Fibroblast of pulmonary artery (primary cell): Measurements from ENCODE around the gene CFL2.
"Not testable (repeated sequence)": the region's sequence is repeated elsewhere in the genome, so short reads cannot be mapped to it uniquely, and the experiment has no call there.

Experiments used
- DNase-seq: peaks from one replicate; pipeline ENCODE4 v3.0.0-alpha.2; 2010; ENCODE audit warnings: low read depth
- H3K4me3 ChIP-seq: replicated peaks from 2 replicates; pipeline ENCODE4 v1.5.1; 2011; ENCODE audit warnings: low read depth, mild to moderate bottlenecking, control low read depth, low read length, moderate library complexity
- CTCF ChIP-seq: IDR thresholded peaks from 2 replicates; pipeline ENCODE4 v1.5.1; 2011; ENCODE audit warnings: mild to moderate bottlenecking, control low read depth, low read length, inconsistent platforms; ENCODE audit errors: missing control alignments

CFL2 gene

GRCh38 chr14:34700622-34701130 lies 13.7 kb downstream of the CFL2 start:
- TF ChIP-seq CTCF = no peak
- DNase-seq = no peak
- no peak overlapping the region for H3K4me3 ChIP-seq

GRCh38 chr14:34699873-34700621 lies 14.3 kb downstream of the CFL2 start:
- no peak for TF ChIP-seq CTCF
- DNase-seq = peak; percentile 84
- no peak overlapping the region for H3K4me3 ChIP-seq

DNA sequence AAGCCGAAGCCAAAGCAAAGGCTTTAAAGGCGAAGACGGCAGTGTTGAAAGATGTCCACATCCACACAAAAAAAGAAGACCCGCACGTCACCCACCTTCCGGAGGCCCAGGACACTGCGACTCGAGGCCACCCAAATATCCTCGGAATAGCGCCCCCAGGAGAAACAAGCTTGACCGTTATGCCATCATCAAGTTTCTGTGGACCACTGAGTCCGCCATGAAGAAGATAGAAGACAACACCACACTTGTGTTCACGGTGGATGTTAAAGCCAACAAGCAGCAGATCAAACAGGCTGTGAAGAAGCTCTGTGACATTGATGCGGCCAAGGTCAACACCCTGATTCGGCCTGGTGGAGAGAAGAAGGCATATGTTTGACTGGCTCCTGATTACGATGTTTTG lies 20.2 kb downstream of the CFL2 start:
- DNase-seq, H3K4me3 ChIP-seq: not testable (repeated sequence)

GRCh38 chr14:34693228-34693939 lies 21.0 kb downstream of the CFL2 start:
- peak overlapping the region; percentile 2 for H3K4me3 ChIP-seq
- no peak for TF ChIP-seq CTCF
- no peak for DNase-seq

GRCh38 chr14:34692898-34693227 lies 21.5 kb downstream of the CFL2 start:
- no peak for DNase-seq
- TF ChIP-seq CTCF = no peak
- no peak overlapping the region for H3K4me3 ChIP-seq

GRCh38 chr14:34692348-34692747 lies 22.0 kb downstream of the CFL2 start:
- DNase-seq = no peak
- no peak overlapping the region for H3K4me3 ChIP-seq
- TF ChIP-seq CTCF = no peak

- H3K4me3 ChIP-seq = no peak overlapping the region
- TF ChIP-seq CTCF = no peak
- DNase-seq = no peak
Observed at GRCh38 chr14:34691206-34691605, 23.2 kb downstream of the CFL2 start.
